HepG2 (cell line): ENCODE results near the gene SHMT1. TPM values are rescaled to one million over a fixed set of nuclear protein-coding genes. Genes with fewer than 3 reads are reported as not detected.

Experiments
- BRD4 ChIP-seq: sonication (generic); formaldehyde crosslinking; IDR thresholded peaks from 2 replicates; pipeline ENCODE4 v1.4.0; 2020; ENCODE audit warnings: missing genetic modification reagents
- CBX1 ChIP-seq: IDR thresholded peaks from one replicate; pipeline ENCODE4 v1.6.1; 2016; ENCODE audit warnings: antibody characterized with exemption, low read depth
- CREBL2 ChIP-seq: sonication (generic); formaldehyde crosslinking; IDR thresholded peaks from 2 replicates; pipeline ENCODE4 v1.8.1; 2023; ENCODE audit warnings: missing genetic modification reagents, mild to moderate bottlenecking, borderline replicate concordance
- FOXA1 ChIP-seq, 2 experiments: fragments of 450-650 bp in 1 of 2; sonication (generic) in 1 of 2; formaldehyde crosslinking in 1 of 2; IDR thresholded peaks; 2 replicates each; pipeline versions ENCODE4 v1.4.0 to v1.6.1; 2016 to 2020; ENCODE audit warnings: missing genetic modification reagents in 1 of 2
- FOXA3 ChIP-seq: IDR thresholded peaks from 2 replicates; pipeline ENCODE4 v1.6.1; 2016; ENCODE audit warnings: missing genetic modification reagents, missing compliant biosample characterization
- FOXK1 ChIP-seq: sonication (generic); formaldehyde crosslinking; IDR thresholded peaks from 2 replicates; pipeline ENCODE4 v1.4.0; 2020; ENCODE audit warnings: low read depth, missing genetic modification reagents, borderline replicate concordance
- FUBP1 ChIP-seq: sonication (generic); formaldehyde crosslinking; IDR thresholded peaks from 2 replicates; pipeline ENCODE4 v1.5.1; 2020; ENCODE audit warnings: missing genetic modification reagents, mild to moderate bottlenecking, borderline replicate concordance
- HOXA3 ChIP-seq: sonication (generic); formaldehyde crosslinking; IDR thresholded peaks from 2 replicates; pipeline ENCODE4 v1.5.0; 2020; ENCODE audit warnings: missing genetic modification reagents
- MLLT10 ChIP-seq: sonication (generic); formaldehyde crosslinking; IDR thresholded peaks from 2 replicates; pipeline ENCODE4 v1.4.0; 2020; ENCODE audit warnings: missing genetic modification reagents
- PRDM10 ChIP-seq: sonication (generic); formaldehyde crosslinking; IDR thresholded peaks from 2 replicates; pipeline ENCODE4 v1.4.0; 2020; ENCODE audit warnings: low read depth, missing genetic modification reagents
- RFX5 ChIP-seq: IDR thresholded peaks from 2 replicates; pipeline ENCODE4 v1.6.1; 2011; ENCODE audit warnings: low read depth, low read length, improper control_type of control experiment
- THAP11 ChIP-seq: IDR thresholded peaks from 2 replicates; pipeline ENCODE4 v1.6.1; 2016; ENCODE audit warnings: missing biosample characterization, missing genetic modification reagents
- TRIM24 ChIP-seq: sonication (generic); formaldehyde crosslinking; IDR thresholded peaks from 2 replicates; pipeline ENCODE4 v1.8.0; 2022; ENCODE audit warnings: mild to moderate bottlenecking, missing genetic modification reagents
- YY1 ChIP-seq: IDR thresholded peaks from 2 replicates; pipeline ENCODE4 v1.6.1; 2011; ENCODE audit warnings: low read length, low read depth, moderate library complexity, mild to moderate bottlenecking; ENCODE audit not compliant: insufficient read depth, insufficient replicate concordance
- ZBTB1 ChIP-seq: sonication (generic); formaldehyde crosslinking; IDR thresholded peaks from 2 replicates; pipeline ENCODE4 v1.4.0; 2020; ENCODE audit warnings: missing genetic modification reagents, borderline replicate concordance
- ZBTB42 ChIP-seq: sonication (generic); formaldehyde crosslinking; IDR thresholded peaks from 2 replicates; pipeline ENCODE4 v1.5.0; 2020; ENCODE audit warnings: mild to moderate bottlenecking, missing genetic modification reagents
- ZFYVE20 ChIP-seq: sonication (generic); formaldehyde crosslinking; IDR thresholded peaks from 2 replicates; pipeline ENCODE4 v1.8.0; 2023; ENCODE audit warnings: low read depth, mild to moderate bottlenecking, moderate library complexity, missing genetic modification reagents, borderline replicate concordance
- ZMYM4 ChIP-seq: sonication (generic); formaldehyde crosslinking; IDR thresholded peaks from 2 replicates; pipeline ENCODE4 v1.8.1; 2023; ENCODE audit warnings: mild to moderate bottlenecking, missing genetic modification reagents
- ZNF33B ChIP-seq: sonication (generic); formaldehyde crosslinking; IDR thresholded peaks from 2 replicates; pipeline ENCODE4 v1.5.1; 2020; ENCODE audit warnings: mild to moderate bottlenecking, missing genetic modification reagents
- ZNF597 ChIP-seq: sonication (generic); formaldehyde crosslinking; IDR thresholded peaks from 2 replicates; pipeline ENCODE4 v1.5.0; 2020; ENCODE audit warnings: missing genetic modification reagents
- polyA plus RNA-seq, 8 experiments: library from polyadenylated mRNA; depleted of rRNA in 3 of 8; stranded (reverse) in 7 of 8; unstranded in 1 of 8; fragments of >200 nt; fragmentation: Illumina TruSeq in 4 of 8; extraction: Trizol in 4 of 8; gene quantifications; 2 replicates each; pipeline versions ENCODE4 v1.2.1 to v1.2.3, GENCODE V29; 2011 to 2016; ENCODE audit warnings: low read depth in 4 of 8, missing spikeins in 1 of 8, mixed read lengths in 1 of 8; ENCODE audit not compliant: insufficient read depth in 1 of 8
- total RNA-seq, 5 experiments: library from RNA; depleted of rRNA; stranded (reverse); fragments of >200 nt; fragmentation: Illumina TruSeq; extraction: Trizol; gene quantifications; 2 replicates each; pipeline ENCODE4 v1.2.3, GENCODE V29; 2016; ENCODE audit warnings: low read depth in 1 of 5
- TF ChIP-seq, protein P1 (sequence below): sonication (generic); formaldehyde crosslinking; IDR thresholded peaks from 2 replicates; pipeline ENCODE4 v1.5.1; 2020; ENCODE audit warnings: mild to moderate bottlenecking, missing genetic modification reagents, borderline replicate concordance
- TF ChIP-seq, protein P2 (sequence below): sonication (generic); formaldehyde crosslinking; IDR thresholded peaks from 2 replicates; pipeline ENCODE4 v1.8.1; 2023; ENCODE audit warnings: mild to moderate bottlenecking, moderate library complexity, missing genetic modification reagents

Gene SHMT1
- total and polyA plus RNA-seq, 2 of the 13 experiments (the other 11 are each of a cell fraction or from before 2014, with no cell fraction given) = 21.3 to 48.8 TPM

- TF ChIP-seq ZNF33B (CRISPR knock-in tag) (no peak), ZMYM4 (no peak), FOXA1 (IDR thresholded peaks at IDR 0.05) (no peak), FOXA1 (CRISPR knock-in tag; IDR thresholded peaks at IDR 0.05) (no peak), PRDM10 (peak; percentile 89), BRD4 (no peak), ZFYVE20 (CRISPR knock-in tag) (no peak), ZBTB42 (no peak), FOXK1 (no peak), YY1 (no peak), TRIM24 (CRISPR knock-in tag) (no peak), THAP11 (CRISPR knock-in tag) (no peak), ZNF597 (CRISPR knock-in tag) (no peak), CREBL2 (CRISPR knock-in tag) (no peak), MLLT10 (CRISPR knock-in tag) (no peak), CBX1 (no peak), HOXA3 (no peak), ZBTB1 (no peak), FUBP1 (CRISPR knock-in tag) (no peak), FOXA3 (CRISPR knock-in tag) (0 out of 2 replicates have a peak, but pooled peaks have one; percentile 25), RFX5 (no peak)
- TF ChIP-seq, protein P1, sequence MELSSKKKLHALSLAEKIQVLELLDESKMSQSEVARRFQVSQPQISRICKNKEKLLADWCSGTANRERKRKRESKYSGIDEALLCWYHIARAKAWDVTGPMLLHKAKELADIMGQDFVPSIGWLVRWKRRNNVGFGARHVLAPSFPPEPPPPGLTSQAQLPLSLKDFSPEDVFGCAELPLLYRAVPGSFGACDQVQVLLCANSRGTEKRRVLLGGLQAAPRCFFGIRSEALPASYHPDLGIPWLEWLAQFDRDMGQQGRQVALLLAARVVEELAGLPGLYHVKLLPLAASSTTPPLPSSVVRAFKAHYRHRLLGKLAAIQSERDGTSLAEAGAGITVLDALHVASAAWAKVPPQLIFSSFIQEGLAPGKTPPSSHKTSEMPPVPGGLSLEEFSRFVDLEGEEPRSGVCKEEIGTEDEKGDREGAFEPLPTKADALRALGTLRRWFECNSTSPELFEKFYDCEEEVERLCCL = no peak
- TF ChIP-seq, protein P2, sequence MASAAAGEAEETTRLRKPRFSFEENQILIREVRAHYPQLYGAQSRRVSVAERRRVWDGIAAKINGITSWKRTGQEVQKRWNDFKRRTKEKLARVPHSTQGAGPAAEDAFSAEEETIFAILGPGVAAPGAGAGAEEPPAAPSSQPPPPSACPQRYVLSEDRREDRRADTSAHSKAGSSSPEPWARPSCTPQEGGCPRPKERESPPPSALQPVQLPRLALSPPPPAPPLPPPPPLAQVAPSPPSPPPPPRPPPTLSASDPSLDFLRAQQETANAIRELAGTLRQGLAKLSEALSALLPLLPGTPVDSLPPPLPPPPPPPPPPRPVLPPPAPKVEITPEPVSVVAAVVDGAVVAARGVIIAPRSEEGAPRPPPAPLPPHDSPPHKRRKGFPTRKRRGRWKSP = no peak
Observed at GRCh38 chr17:18362698-18363100, 651 bp downstream of the SHMT1 start (continued).
